ENCODE results near the gene KRT80.
"Not testable (repeated sequence)": the region's sequence is repeated elsewhere in the genome, so short reads cannot be mapped to it uniquely, and the experiment has no call there.

Gene KRT80

GRCh38 chr12:52191841-52192791, at the start of gene KRT80:
Gene KRT80, minus strand, starts transcription at chr12:52192014. Its CDS starts 112 bp downstream, at chr12:52191902.
- peak; percentile 92 for DNase-seq (ENCODE audit: low read depth, low spot score)

- DNase-seq (ENCODE audit: low read depth, low spot score), result no peak
Observed at GRCh38 chr12:52241205-52241842, 49.5 kb upstream of the KRT80 start.

GRCh38 chr12:52240247-52240646, 48.4 kb upstream of the KRT80 start:
- not testable (repeated sequence) for DNase-seq (ENCODE audit: low read depth, low spot score)

- DNase-seq (ENCODE audit: low read depth, low spot score), result no peak
Observed at GRCh38 chr12:52239767-52240166, 48.0 kb upstream of the KRT80 start.

GRCh38 chr12:52238916-52239646, 47.3 kb upstream of the KRT80 start:
- DNase-seq (ENCODE audit: low read depth, low spot score), result no peak

- DNase-seq (ENCODE audit: low read depth, low spot score), result no peak
Observed at GRCh38 chr12:52238207-52238840, 46.5 kb upstream of the KRT80 start.

- no peak for DNase-seq (ENCODE audit: low read depth, low spot score)
Observed at GRCh38 chr12:52236386-52237050, 44.7 kb upstream of the KRT80 start.

- DNase-seq (ENCODE audit: low read depth, low spot score), result no peak
Observed at GRCh38 chr12:52235822-52236361, 44.1 kb upstream of the KRT80 start.

GRCh38 chr12:52235001-52235764, 43.4 kb upstream of the KRT80 start:
- DNase-seq (ENCODE audit: low read depth, low spot score), result no peak

- no peak for DNase-seq (ENCODE audit: low read depth, low spot score)
Observed at GRCh38 chr12:52234223-52234810, 42.5 kb upstream of the KRT80 start.

GRCh38 chr12:52233462-52234207, 41.8 kb upstream of the KRT80 start:
- no peak for DNase-seq (ENCODE audit: low read depth, low spot score)

GRCh38 chr12:52232674-52233461, 41.1 kb upstream of the KRT80 start, which contains the start of gene KRT7:
Gene KRT7, plus strand, starts transcription at chr12:52233243. Its CDS starts 54 bp downstream, at chr12:52233297.
- no peak for DNase-seq (ENCODE audit: low read depth, low spot score)

- no peak for DNase-seq (ENCODE audit: low read depth, low spot score)
Observed at GRCh38 chr12:52232203-52232673, 40.4 kb upstream of the KRT80 start.

- DNase-seq (ENCODE audit: low read depth, low spot score), result no peak
Observed at GRCh38 chr12:52231305-52232202, 39.7 kb upstream of the KRT80 start.

- no peak for DNase-seq (ENCODE audit: low read depth, low spot score)
Observed at GRCh38 chr12:52230364-52231281, 38.8 kb upstream of the KRT80 start.

Measured in smooth muscle cell of the brain vasculature (primary cell).